COR-L47 (cell line): ENCODE data around the gene ADAM10.
"Not testable (repeated sequence)": the region's sequence is repeated elsewhere in the genome, so short reads cannot be mapped to it uniquely, and the experiment has no call there.

Source experiments
- DNase-seq: peaks from one replicate; lab custom pipeline; 2025; lab: John Stamatoyannopoulos, UW

The ADAM10 gene

GRCh38 chr15:58608129-58608590 lies 141.3 kb downstream of the ADAM10 start:
- DNase-seq: no peak

- no peak for DNase-seq
Observed at GRCh38 chr15:58606577-58607080, 142.9 kb downstream of the ADAM10 start.

DNA sequence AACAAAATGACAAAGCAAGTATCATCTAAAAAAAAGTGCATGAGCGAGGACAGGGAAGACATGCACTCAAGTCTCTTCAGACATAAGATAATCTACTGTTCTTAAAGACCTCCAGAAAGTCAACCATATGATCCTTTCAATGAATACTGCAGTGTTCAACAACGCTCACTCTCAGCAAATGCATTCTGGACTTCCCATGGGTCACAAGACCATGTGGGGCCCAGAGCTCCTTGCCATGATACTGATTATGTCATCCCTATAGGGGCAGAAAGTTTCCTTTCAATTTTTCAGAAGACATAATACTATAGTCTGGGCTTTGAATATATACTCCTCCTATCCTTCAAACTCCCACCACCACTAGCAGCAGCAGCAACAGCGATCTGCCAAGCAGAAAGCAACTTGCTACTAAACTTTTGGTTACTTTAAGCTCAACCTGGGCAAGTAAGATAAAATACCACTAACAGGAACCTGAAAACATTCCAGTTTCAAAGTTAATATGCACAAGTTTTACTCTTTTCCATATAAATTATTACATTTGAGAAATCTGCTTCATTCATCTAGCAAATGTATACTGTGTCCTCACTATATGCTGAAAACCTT lies 143.5 kb downstream of the ADAM10 start:
- no peak for DNase-seq

- DNase-seq: no peak
Observed at GRCh38 chr15:58604455-58604923, 145.0 kb downstream of the ADAM10 start.

- DNase-seq: not testable (repeated sequence)
Observed at GRCh38 chr15:58603927-58604326, 145.6 kb downstream of the ADAM10 start.

- no peak for DNase-seq
Observed at GRCh38 chr15:58602823-58603222, 146.7 kb downstream of the ADAM10 start.

DNA sequence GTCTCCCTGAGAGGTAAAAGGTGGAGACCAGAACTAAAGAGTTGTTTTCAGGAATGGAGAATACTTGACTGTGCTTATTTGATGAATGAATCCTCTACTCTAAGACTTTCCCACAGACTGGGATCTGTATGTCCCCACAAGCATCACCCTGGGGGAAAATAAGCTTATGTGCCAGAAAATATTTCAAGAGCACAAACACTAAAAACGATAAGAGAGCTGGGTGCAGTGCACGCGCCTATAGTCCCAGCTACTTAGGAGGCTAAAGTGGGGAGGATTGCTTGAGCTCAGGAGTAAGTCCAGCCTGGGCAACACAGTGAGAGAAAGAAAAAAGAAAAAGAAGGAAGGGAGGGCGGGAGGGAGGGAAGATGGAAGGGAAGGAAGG lies 150.7 kb downstream of the ADAM10 start:
- no peak for DNase-seq

- DNase-seq: no peak
Observed at GRCh38 chr15:58597943-58598828, 151.3 kb downstream of the ADAM10 start.

DNA sequence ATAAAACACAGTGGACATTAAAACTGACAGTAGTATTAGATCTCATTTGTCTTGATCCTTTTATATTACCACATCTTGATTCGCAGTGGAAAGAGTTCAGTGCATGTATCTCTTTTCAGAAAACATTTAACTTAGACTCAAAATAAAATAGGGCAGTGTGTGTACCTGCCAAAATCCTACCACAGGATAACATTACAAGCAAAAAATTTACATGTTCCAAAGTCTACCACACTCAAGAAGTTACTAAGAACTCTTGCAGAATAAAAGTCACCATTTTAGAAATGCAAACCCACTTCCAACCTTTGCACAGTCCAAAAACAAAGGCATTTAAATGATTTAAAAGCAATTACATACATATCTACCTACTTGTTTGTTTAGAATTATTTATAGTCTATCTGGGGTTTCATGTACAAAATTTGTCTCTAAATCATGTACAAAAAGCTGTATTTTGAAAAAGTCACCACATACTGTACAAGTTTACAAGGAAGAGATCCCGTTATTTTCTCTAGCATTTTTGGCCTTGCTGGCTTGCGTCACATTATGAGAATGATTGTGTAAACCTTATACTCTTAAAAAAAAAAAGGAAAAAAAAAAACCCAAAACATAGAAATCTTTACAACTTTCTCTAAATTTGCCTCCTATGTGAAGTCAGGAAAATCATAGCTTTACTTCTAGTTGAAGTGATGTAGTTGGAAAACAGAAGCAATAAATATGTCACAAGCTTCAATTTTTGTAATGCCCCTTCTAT lies 153.8 kb downstream of the ADAM10 start:
- no peak for DNase-seq

DNA sequence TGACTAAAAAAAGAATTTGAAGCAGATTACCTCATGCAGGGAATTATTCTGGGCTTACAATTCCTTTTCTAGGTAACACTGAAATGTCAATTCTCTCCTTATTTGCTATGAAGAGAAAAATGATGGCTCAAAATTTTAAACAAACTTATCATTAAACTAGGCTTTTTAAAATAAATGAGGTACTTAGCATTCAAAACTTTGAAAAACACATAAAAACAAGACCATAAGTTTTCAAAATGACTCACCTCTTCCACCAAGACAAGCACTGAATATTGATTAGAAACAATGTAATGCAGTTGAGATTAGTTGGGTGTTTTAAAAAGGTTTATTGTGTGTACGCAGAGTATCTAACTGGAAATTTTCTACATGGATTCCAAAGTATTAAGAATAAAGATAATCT lies 154.6 kb downstream of the ADAM10 start:
- no peak for DNase-seq

DNA sequence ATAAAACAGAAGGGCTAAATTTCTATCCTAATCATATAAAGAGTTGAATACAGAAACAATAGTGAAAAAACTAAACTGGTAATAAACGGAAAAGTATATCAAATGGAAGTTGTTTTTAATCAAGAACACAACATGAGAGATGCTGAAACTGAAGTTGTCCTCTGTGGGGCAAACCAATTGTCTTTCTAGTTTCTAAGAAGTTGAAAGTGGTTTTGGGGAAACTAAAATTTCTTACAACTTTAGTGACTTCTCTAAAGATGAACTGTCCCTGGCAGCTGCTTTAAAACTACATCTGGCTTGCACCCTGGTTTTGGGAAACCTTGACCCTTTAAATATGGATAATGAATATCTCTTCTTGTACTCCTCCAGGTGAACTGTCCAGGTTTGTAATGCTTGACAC lies 155.6 kb downstream of the ADAM10 start:
- DNase-seq: no peak

DNA sequence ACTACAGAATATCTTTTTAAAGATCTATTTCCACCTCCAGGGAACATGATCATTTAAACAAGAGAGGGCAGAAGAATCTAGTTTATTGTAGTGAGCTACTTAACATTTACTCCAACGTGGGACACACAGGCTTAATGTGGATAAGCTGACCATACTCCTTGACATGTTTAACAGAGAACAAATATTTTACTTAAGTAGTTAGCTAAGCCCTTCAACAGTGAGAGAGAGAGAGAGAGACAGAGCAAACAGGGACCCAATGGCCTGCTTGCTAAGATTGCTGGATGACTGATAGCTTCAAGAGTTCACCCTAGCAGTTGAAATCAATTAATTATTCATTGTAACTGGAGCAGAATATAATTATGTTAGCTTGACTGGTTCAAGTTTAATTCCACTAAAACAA lies 158.6 kb downstream of the ADAM10 start:
- DNase-seq: no peak

GRCh38 chr15:58590236-58590635 lies 159.3 kb downstream of the ADAM10 start:
- DNase-seq: no peak

DNA sequence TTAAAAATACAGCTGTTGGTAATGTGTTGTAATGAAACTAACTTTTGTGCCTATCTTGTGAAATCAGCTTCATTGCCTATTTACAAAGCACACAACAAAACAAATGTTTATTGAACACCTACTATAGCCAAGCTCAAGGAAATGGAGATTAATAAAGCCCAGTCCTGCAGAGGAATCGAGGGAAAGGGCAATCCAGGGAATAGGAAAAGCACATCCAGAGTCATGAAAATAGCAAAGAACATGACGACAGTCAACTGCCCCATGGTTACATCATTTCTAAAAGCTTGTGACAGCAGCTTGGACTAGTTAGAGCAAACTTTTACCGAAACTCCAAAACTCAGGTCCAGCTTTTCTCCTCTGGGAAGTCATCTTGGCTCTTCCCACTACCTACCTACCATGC lies 160.5 kb downstream of the ADAM10 start:
- DNase-seq: no peak

GRCh38 chr15:58588096-58588495 lies 161.4 kb downstream of the ADAM10 start:
- DNase-seq: no peak

DNA sequence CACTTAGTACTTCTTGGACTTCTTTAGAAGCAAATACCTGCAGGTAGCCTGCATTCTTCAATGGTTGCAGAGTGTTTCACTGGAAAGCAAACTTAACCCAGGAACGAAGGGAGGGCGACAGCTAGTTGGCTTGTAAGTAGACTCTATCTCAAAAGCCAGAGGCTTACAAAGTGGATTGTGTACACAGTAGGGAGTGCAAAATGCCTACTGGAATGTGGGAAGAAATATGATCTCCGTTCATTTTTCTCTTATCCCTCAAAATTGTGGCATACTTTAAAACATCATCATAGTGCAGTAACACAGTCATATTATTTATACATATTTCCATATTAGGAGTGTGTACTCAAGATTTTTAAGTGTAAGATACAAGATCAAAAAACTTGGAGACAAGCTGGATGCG lies 162.0 kb downstream of the ADAM10 start:
- DNase-seq: no peak

DNA sequence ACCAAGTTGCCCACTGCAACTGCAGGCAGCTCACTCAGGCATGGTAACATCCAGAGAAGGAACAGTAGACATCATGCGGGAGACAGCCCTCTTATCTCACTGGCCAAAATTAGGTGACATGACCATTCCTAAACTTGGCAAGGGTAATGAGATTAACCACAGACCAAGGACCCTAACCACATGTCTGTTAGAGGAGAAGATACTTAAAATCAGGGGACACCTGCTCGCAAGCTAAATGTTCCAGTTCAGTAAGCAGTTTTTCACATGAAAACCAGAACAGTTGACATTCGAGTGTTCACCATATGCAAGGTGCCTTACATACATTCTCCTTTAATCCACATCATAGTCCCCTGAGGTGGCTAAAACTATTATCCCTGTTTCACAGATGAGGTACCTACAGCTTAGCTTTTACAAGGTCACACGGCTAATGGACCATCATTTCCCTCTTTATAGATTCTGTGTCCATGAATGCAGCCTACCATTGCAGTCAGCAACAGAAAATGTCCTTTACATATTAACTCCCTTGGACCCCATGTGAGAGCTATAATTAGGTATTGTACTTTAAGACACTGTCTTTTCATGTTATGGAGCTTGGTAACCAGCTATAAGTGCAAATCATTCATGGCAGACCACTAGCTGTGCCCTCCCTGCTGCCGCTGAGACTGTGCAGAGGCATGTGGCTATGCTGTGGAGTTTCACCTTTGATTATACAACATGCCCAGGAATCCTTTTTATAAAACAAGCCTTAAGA lies 163.6 kb downstream of the ADAM10 start:
- DNase-seq: no peak

GRCh38 chr15:58584789-58585461 lies 164.6 kb downstream of the ADAM10 start:
- DNase-seq: no peak

GRCh38 chr15:58583171-58583908 lies 166.2 kb downstream of the ADAM10 start:
- DNase-seq: no peak

DNA sequence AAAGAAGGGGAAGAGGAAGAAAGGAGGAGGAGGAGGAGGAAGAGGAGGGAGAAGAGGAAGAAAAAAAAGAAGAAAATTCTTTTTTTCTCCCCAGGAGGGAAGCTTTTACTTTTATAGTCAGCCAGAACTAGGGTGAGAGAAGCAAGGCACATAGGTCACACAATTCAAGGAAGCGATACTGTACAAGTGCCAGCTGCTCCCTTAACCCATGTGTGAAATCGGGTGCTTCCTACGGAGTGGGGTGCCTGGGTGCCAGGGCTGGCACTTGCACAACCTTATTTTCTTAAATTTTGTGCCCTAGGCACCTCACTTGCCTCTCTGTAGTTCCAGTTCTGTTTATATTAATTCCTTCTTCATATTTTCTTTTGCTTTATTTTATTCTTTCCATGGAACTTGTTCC lies 167.3 kb downstream of the ADAM10 start:
- DNase-seq: no peak
